OCI-LY3 (cell line): ENCODE results near the gene NAT10.

Experiments used
- CTCF ChIP-seq: fragments of 200-600, 300-600 bp; sonication (generic); IDR thresholded peaks from 2 replicates; pipeline ENCODE4 v1.5.1; 2014; ENCODE audit warnings: antibody characterized with exemption, low read length, low read depth
- EZH2phosphoT487 ChIP-seq: fragments of 200-600 bp; shearing (Covaris generic); IDR thresholded peaks from 2 replicates; pipeline ENCODE4 v1.6.1; 2018; ENCODE audit warnings: antibody characterized with exemption, mixed run types, low read depth

DNA sequence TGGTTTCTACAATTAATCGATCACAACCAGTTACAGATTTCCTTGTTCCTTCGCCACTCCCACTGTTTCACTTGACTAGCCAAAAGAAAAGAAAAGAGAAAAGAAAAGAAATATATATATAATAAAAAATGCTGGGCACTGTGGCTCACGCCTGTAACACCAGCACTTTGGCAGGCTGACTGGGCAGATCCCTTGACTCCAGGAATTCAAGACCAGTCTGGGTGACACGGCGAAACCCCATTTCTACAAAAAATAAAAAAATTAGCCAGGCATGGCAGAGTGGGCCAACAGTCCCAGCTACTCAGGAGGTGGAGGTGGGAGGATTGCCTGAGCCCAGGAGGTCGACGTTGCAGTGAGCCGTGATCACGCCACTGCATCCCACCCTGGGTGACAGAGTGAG is 83.8 kb downstream of the NAT10 start:
- TF ChIP-seq CTCF (no peak), EZH2phosphoT487 (no peak)
